Karpas-422 (cell line): ENCODE measurements around the gene ABHD14A. TPM values are rescaled to one million over a fixed set of nuclear protein-coding genes. Genes with fewer than 3 reads are reported as not detected.

Experiments
- DNase-seq: peaks from one replicate; pipeline ENCODE4 v3.0.0-alpha.2; 2015
- H2AFZ ChIP-seq: fragments of 200-600 bp; sonication (generic); 2 replicates; pipeline ENCODE4 v1.6.1; 2014; ENCODE audit warnings: antibody characterized with exemption, low read length, mixed read lengths
- H3K27ac ChIP-seq: fragments of 200-600 bp; sonication (generic); 2 replicates; pipeline ENCODE4 v1.5.1; 2014; ENCODE audit warnings: mild to moderate bottlenecking, low read length, moderate library complexity
- H3K27me3 ChIP-seq: fragments of 200-600 bp; sonication (generic); 2 replicates; pipeline ENCODE4 v1.6.1; 2014; ENCODE audit warnings: low read length, mixed read lengths
- H3K36me3 ChIP-seq: fragments of 200-600 bp; sonication (generic); 2 replicates; pipeline ENCODE4 v1.6.1; 2014; ENCODE audit warnings: low read length, mixed read lengths; ENCODE audit not compliant: insufficient read depth
- H3K4me1 ChIP-seq: fragments of 200-600 bp; sonication (generic); 2 replicates; pipeline ENCODE4 v1.6.1; 2014; ENCODE audit warnings: mild to moderate bottlenecking, low read length, mixed read lengths
- H3K4me2 ChIP-seq: fragments of 200-600 bp; sonication (generic); 2 replicates; pipeline ENCODE4 v1.6.1; 2014; ENCODE audit warnings: low read length, low read depth, mild to moderate bottlenecking; ENCODE audit not compliant: poor library complexity, severe bottlenecking
- H3K4me3 ChIP-seq: fragments of 200-600 bp; sonication (generic); 2 replicates; pipeline ENCODE4 v1.5.1; 2014; ENCODE audit warnings: mild to moderate bottlenecking, antibody characterized with exemption, low read length, mixed read lengths
- H3K79me2 ChIP-seq: fragments of 200-600 bp; sonication (generic); 2 replicates; pipeline ENCODE4 v1.6.1; 2014; ENCODE audit warnings: mild to moderate bottlenecking, low read length, mixed read lengths
- H3K9ac ChIP-seq: fragments of 200-600 bp; sonication (generic); 2 replicates; pipeline ENCODE4 v1.6.0; 2014; ENCODE audit warnings: low read length
- H3K9me2 ChIP-seq: fragments of 200-600 bp; sonication (generic), shearing (Covaris generic); replicated peaks from 2 replicates; pipeline ENCODE4 v1.6.0; 2014; ENCODE audit warnings: mild to moderate bottlenecking, low read length, moderate library complexity; ENCODE audit not compliant: insufficient read depth
- H3K9me3 ChIP-seq: fragments of 300-700, 200-600 bp; sonication (generic); 2 replicates; pipeline ENCODE4 v1.6.1; 2014; ENCODE audit warnings: low read length, mixed read lengths
- H4K20me1 ChIP-seq: fragments of 200-600 bp; sonication (generic); 2 replicates; pipeline ENCODE4 v1.6.1; 2014; ENCODE audit warnings: mild to moderate bottlenecking, antibody characterized with exemption, low read length, low read depth; ENCODE audit not compliant: insufficient read depth
- total RNA-seq: library from RNA; depleted of rRNA; stranded (reverse); fragments of >200 nt; shearing (Covaris generic); gene quantifications from 2 replicates; pipeline ENCODE4 v1.2.3, GENCODE V29; 2014; ENCODE audit warnings: low replicate concordance

ABHD14A gene
- total RNA-seq, 1 experiment from 2014 or later: 36.9 TPM

- Histone ChIP-seq H3K27me3 (no peaks in the 10 kb centered on the region), H3K27ac (no peak overlapping the region), H3K9me2 (no peaks in the 10 kb centered on the region), H3K9me3 (no peaks in the 10 kb centered on the region), H3K79me2 (no peaks in the 10 kb centered on the region), H3K4me3 (no peak overlapping the region; the same call in 1 of the 2 replicates), H3K4me2 (peak overlapping the region; percentile 41), H3K9ac (peak overlapping the region; percentile 47), H4K20me1 (no peaks in the 10 kb centered on the region), H3K4me1 (peaks cover 20% of the 10 kb centered on the region), H2AFZ (peak overlapping the region; percentile 62; the same call in 1 of the 2 replicates), H3K36me3 (no peaks in the 10 kb centered on the region)
- DNase-seq: no peak
These were observed 40.8 kb downstream of the ABHD14A start for GRCh38 chr3:52015438-52016228.

DNA sequence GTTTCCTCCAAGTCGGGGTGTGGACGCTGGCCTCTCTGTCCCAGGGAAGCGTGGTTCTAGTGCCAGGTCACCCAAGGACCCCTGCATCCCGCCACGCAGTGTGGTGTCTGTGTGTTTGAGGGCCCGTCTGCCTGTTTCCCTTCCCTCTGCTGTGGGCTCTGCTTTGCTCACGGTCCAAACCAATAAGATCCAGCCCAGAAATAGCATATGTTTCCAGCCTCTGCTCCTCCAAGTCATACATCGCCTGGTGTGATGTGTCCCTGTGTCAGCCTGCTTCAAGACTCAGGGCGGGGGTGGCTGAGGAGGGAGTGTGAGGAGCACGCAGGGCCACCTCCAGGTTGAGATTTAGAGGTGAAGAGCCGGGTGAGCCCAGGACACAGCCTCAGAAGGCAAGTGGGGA is 42.7 kb downstream of the ABHD14A start:
- Histone ChIP-seq H3K27me3 (no peaks in the 10 kb centered on the region), H3K9me2 (no peaks in the 10 kb centered on the region), H4K20me1 (no peaks in the 10 kb centered on the region), H2AFZ (no peak overlapping the region), H3K9ac (no peak overlapping the region), H3K79me2 (no peaks in the 10 kb centered on the region), H3K9me3 (no peaks in the 10 kb centered on the region), H3K36me3 (no peaks in the 10 kb centered on the region), H3K4me2 (no peak overlapping the region), H3K4me1 (peaks cover 37% of the 10 kb centered on the region), H3K4me3 (no peak overlapping the region), H3K27ac (no peak overlapping the region)
- no peak for DNase-seq

DNA sequence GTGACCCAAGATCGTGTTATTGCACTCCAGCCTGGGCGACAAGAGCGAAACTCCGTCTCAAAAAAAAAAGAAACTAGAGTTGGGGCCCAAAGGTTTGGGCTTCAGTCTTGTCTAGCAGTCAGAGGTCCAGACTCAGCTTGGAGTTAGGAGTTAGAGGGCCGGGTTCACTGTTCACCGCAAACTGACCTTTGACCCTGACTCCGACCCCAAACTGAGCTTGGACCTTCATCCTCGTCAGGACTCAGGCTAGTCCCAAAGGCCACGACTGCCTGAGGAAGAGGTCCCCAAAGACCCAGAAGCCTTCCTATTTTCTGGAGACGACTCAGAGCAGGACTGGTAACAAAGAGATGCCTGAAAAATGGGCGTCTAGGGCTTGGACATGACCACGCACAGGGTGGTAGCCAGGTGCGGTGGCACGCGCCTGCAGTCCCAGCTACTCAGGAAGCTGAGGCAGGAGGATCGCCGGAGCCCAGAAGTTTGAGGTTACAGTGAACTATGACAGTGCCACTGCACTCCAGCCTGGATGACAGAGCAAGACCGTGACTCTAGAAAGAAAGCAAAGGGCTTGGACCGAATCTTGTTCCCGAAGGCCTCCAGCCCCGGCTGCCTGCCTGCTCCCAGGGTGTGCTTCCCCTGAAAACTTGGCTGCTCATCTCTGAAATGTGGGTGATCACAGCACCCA is 43.6 kb downstream of the ABHD14A start:
- H3K4me2 ChIP-seq: no peak overlapping the region
- no peak overlapping the region for H3K4me3 ChIP-seq
- no peaks in the 10 kb centered on the region for H3K9me3 ChIP-seq
- no peaks in the 10 kb centered on the region for H4K20me1 ChIP-seq
- H3K9me2 ChIP-seq: no peaks in the 10 kb centered on the region
- no peaks in the 10 kb centered on the region for H3K79me2 ChIP-seq
- no peaks in the 10 kb centered on the region for H3K27me3 ChIP-seq
- peaks cover 45% of the 10 kb centered on the region for H3K4me1 ChIP-seq
- no peak for DNase-seq
- H2AFZ ChIP-seq: no peak overlapping the region
- H3K27ac ChIP-seq: no peak overlapping the region
- H3K9ac ChIP-seq: no peak overlapping the region
- H3K36me3 ChIP-seq: no peaks in the 10 kb centered on the region

GRCh38 chr3:52019352-52020080 is 44.7 kb downstream of the ABHD14A start:
- Histone ChIP-seq H3K9me3 (no peaks in the 10 kb centered on the region), H3K36me3 (no peaks in the 10 kb centered on the region), H3K4me1 (peaks cover 56% of the 10 kb centered on the region), H3K27me3 (no peaks in the 10 kb centered on the region), H3K79me2 (no peaks in the 10 kb centered on the region), H3K27ac (no peak overlapping the region), H3K9ac (no peak overlapping the region), H3K9me2 (no peaks in the 10 kb centered on the region), H3K4me3 (no peak overlapping the region), H2AFZ (no peak overlapping the region), H4K20me1 (no peaks in the 10 kb centered on the region), H3K4me2 (no peak overlapping the region)
- DNase-seq: no peak

GRCh38 chr3:52020796-52021195 is 45.9 kb downstream of the ABHD14A start:
- Histone ChIP-seq H3K9me2 (no peaks in the 10 kb centered on the region), H3K9me3 (no peaks in the 10 kb centered on the region), H4K20me1 (no peaks in the 10 kb centered on the region), H3K36me3 (no peaks in the 10 kb centered on the region), H3K4me2 (no peak overlapping the region), H3K79me2 (no peaks in the 10 kb centered on the region), H3K27me3 (no peaks in the 10 kb centered on the region), H3K9ac (no peak overlapping the region), H2AFZ (no peak overlapping the region), H3K4me3 (no peak overlapping the region), H3K27ac (no peak overlapping the region), H3K4me1 (peaks cover 52% of the 10 kb centered on the region)
- DNase-seq: no peak

DNA sequence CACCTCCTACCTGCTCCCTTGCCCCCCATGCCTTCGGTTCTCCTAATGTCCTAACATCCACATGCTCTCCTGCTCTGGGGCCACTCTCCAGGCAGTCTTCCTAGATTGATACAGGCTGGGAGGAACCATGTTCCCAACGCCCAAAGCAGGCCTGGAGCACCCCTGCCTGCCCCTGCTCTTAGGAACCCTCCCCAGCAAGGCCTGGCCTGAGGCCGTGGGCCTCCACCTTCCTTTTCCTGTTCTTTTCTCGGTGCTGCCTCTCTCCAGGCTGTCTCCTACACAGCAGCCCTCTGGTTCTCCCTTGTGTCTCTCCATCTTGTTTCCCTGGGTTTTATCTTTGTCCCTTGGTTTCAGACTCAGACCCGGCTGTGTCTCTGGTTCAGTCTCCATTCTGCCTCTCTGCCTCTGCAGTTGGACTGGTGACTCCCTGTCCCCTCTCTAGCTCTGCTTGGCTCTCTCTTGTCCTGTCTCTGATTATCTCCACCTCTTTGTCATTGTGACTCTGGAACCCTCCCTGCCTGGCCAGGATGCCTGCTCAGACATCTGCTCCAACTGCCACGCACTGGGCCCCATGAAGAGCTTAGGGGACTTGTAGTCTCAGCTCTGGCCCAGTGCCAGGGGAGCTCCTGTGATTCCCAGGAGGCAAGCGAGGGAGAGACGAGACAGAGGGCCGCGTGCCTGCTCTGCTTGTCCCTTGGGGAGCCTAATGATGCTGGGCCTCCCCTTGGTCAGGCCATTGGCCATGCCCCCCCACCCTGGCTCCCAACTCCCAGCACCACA is 46.8 kb downstream of the ABHD14A start:
- Histone ChIP-seq H3K36me3 (no peaks in the 10 kb centered on the region), H2AFZ (peak overlapping the region; percentile 20; the same call in 1 of the 2 replicates), H4K20me1 (no peaks in the 10 kb centered on the region), H3K9me3 (no peaks in the 10 kb centered on the region), H3K4me3 (peak overlapping the region; percentile 9; the same call in 1 of the 2 replicates), H3K27ac (peak overlapping the region; percentile 46), H3K9ac (peak overlapping the region; percentile 55), H3K27me3 (no peaks in the 10 kb centered on the region), H3K79me2 (no peaks in the 10 kb centered on the region), H3K9me2 (no peaks in the 10 kb centered on the region), H3K4me1 (peaks cover 43% of the 10 kb centered on the region), H3K4me2 (peak overlapping the region; percentile 52)
- peak; percentile 89 for DNase-seq

GRCh38 chr3:52022323-52023100 is 47.6 kb downstream of the ABHD14A start:
- Histone ChIP-seq H3K36me3 (no peaks in the 10 kb centered on the region), H3K9ac (peak overlapping the region; percentile 55; the same call in 1 of the 2 replicates), H3K79me2 (no peaks in the 10 kb centered on the region), H3K9me2 (no peaks in the 10 kb centered on the region), H3K4me1 (peaks cover 42% of the 10 kb centered on the region), H2AFZ (no peak overlapping the region), H3K4me3 (peak overlapping the region; percentile 9; the same call in 1 of the 2 replicates), H3K4me2 (peak overlapping the region; percentile 65), H4K20me1 (no peaks in the 10 kb centered on the region), H3K9me3 (no peaks in the 10 kb centered on the region), H3K27me3 (no peaks in the 10 kb centered on the region), H3K27ac (no peak overlapping the region; the same call in 1 of the 2 replicates)
- DNase-seq: peak; percentile 81
